GM12878 (cell line): ENCODE measurements around the gene CEP170B. TPM values are rescaled to one million over a fixed set of nuclear protein-coding genes. Genes with fewer than 3 reads are reported as not detected.

ENCODE experiments used
- ATAC-seq: fragments of 200-7000 bp; cut with Tn5 transposase; 3 replicates; pipeline ENCODE4 v1.9.1; 2020; ENCODE audit warnings: mild to moderate bottlenecking, moderate library complexity
- BruUV-seq: library from RNA; stranded (reverse); fragments of 400-500 nt; replicated peaks from 2 replicates; lab custom pipeline; 2021; lab: Mats Ljungman, UMichigan
- CTCF ChIA-PET: fragments of 300-600 bp; sonication (Branson Sonifier 250); formaldehyde crosslinking; extraction: SDS; loops from one replicate; lab custom pipeline; 2021; ENCODE audit warnings: inconsistent platforms; lab: Yijun Ruan, JAX
- POLR2A ChIA-PET: fragments of 350-600 bp; formaldehyde crosslinking; extraction: SDS; loops from one replicate; lab custom pipeline; 2021; ENCODE audit warnings: inconsistent platforms; lab: Charles Lee
- RAD21 ChIA-PET: fragments of 300-600 bp; sonication (Branson Sonifier 250); formaldehyde crosslinking; loops from one replicate; lab custom pipeline; 2023; ENCODE audit warnings: antibody characterized with exemption; ENCODE audit not compliant: unreplicated experiment; lab: Charles Lee
- SMC1A ChIA-PET: fragments of 300-600 bp; sonication (Branson Sonifier 250); formaldehyde crosslinking; loops from one replicate; lab custom pipeline; 2023; ENCODE audit not compliant: unreplicated experiment, uncharacterized antibody; lab: Charles Lee
- DNase-seq: peaks from one replicate; pipeline ENCODE4 v3.0.0-alpha.2; 2011; ENCODE audit warnings: low read depth, low spot score
- FAIRE-seq: peaks from 3 replicates; lab custom pipeline; 2011; peaks lifted over from hg19 to GRCh38; lab: Jason Lieb, UNC
- H2AFZ ChIP-seq: 2 replicates; pipeline ENCODE4 v1.6.0; 2011; ENCODE audit warnings: low read depth, low read length, control low read depth; ENCODE audit not compliant: control insufficient read depth
- H3K27ac ChIP-seq: 2 replicates; pipeline ENCODE4 v1.5.1; 2011; ENCODE audit warnings: control low read depth; ENCODE audit not compliant: control insufficient read depth, insufficient read depth
- H3K27me3 ChIP-seq, 2 experiments: replicated peaks in 1 of 2; 2 replicates each; pipeline versions ENCODE4 v1.6.0 to v1.6.1; 2011; ENCODE audit warnings: low read length in 1 of 2; ENCODE audit not compliant: control insufficient read depth in 2 of 2, insufficient read depth in 2 of 2
- H3K36me3 ChIP-seq, 2 experiments: 2 replicates each; pipeline ENCODE4 v1.5.1; 2011; ENCODE audit warnings: low read length in 1 of 2; ENCODE audit not compliant: control insufficient read depth in 2 of 2, insufficient read depth in 2 of 2
- H3K4me1 ChIP-seq: 2 replicates; pipeline ENCODE4 v1.6.1; 2011; ENCODE audit warnings: mild to moderate bottlenecking, low read length, moderate library complexity, mixed read lengths; ENCODE audit not compliant: control insufficient read depth, insufficient read depth
- H3K4me2 ChIP-seq: 2 replicates; pipeline ENCODE4 v1.6.0; 2011; ENCODE audit warnings: control low read depth; ENCODE audit not compliant: control insufficient read depth, insufficient read depth
- H3K4me3 ChIP-seq: fragments of 200-600 bp; sonication (generic); 2 replicates; pipeline ENCODE4 v1.5.1; 2016
- H3K79me2 ChIP-seq: 2 replicates; pipeline ENCODE4 v1.6.0; 2011; ENCODE audit warnings: low read length; ENCODE audit not compliant: control insufficient read depth, insufficient read depth
- H3K9ac ChIP-seq: 2 replicates; pipeline ENCODE4 v1.8.0; 2011; ENCODE audit warnings: low read length, control low read depth, mixed read lengths; ENCODE audit not compliant: control insufficient read depth, insufficient read depth
- H3K9me3 ChIP-seq: replicated peaks from 3 replicates; pipeline ENCODE4 v1.5.1; 2011; ENCODE audit warnings: mild to moderate bottlenecking, low read length; ENCODE audit not compliant: control insufficient read depth, insufficient read depth
- H4K20me1 ChIP-seq: 2 replicates; pipeline ENCODE4 v1.6.0; 2011; ENCODE audit not compliant: control insufficient read depth, insufficient read depth
- ESRRA ChIP-seq: IDR thresholded peaks from 2 replicates; pipeline ENCODE4 v1.6.1; 2012; ENCODE audit warnings: mild to moderate bottlenecking, low read length, improper control_type of control experiment
- GATAD2B ChIP-seq: fragments of 450-650 bp; conservative IDR thresholded peaks from 2 replicates; pipeline ENCODE4 v1.6.1; 2017; ENCODE audit warnings: low read depth, mild to moderate bottlenecking, moderate library complexity
- HDAC6 ChIP-seq: fragments of 200-600 bp; sonication (generic); IDR thresholded peaks from one replicate; pipeline ENCODE4 v1.8.0; 2017; ENCODE audit warnings: antibody characterized with exemption; ENCODE audit not compliant: unreplicated experiment
- IRF4 ChIP-seq: IDR thresholded peaks from 2 replicates; pipeline ENCODE4 v1.6.1; 2011; ENCODE audit warnings: low read depth, low read length
- JUNB ChIP-seq: IDR thresholded peaks from 2 replicates; pipeline ENCODE4 v1.6.1; 2016; ENCODE audit warnings: antibody characterized with exemption, mild to moderate bottlenecking
- MXI1 ChIP-seq: fragments of 150-350 bp; IDR thresholded peaks from 2 replicates; pipeline ENCODE4 v1.6.1; 2011; ENCODE audit warnings: low read depth, mild to moderate bottlenecking, inconsistent platforms, low read length, improper control_type of control experiment
- SUPT20H ChIP-seq: IDR thresholded peaks from 2 replicates; pipeline ENCODE4 v1.6.1; 2011; ENCODE audit warnings: low read depth, mild to moderate bottlenecking, low read length, moderate library complexity, borderline replicate concordance; ENCODE audit not compliant: control insufficient read depth
- ZBTB11 ChIP-seq: fragments of 450-650 bp; formaldehyde crosslinking; IDR thresholded peaks from 2 replicates; pipeline ENCODE4 v1.5.0; 2022; ENCODE audit warnings: mild to moderate bottlenecking, missing genetic modification characterization
- ZBTB4 ChIP-seq: fragments of 450-650 bp; formaldehyde crosslinking; IDR thresholded peaks from 2 replicates; pipeline ENCODE4 v1.4.0; 2022; ENCODE audit warnings: mild to moderate bottlenecking, moderate library complexity
- ZNF217 ChIP-seq: fragments of 450-650 bp; IDR thresholded peaks from 2 replicates; pipeline ENCODE4 v1.6.1; 2017; ENCODE audit warnings: antibody characterized with exemption, mild to moderate bottlenecking
- ZNF687 ChIP-seq: fragments of 450-650 bp; IDR thresholded peaks from 2 replicates; pipeline ENCODE4 v1.6.1; 2017; ENCODE audit warnings: mild to moderate bottlenecking, moderate library complexity
- ZZZ3 ChIP-seq: IDR thresholded peaks from 2 replicates; pipeline ENCODE4 v1.6.1; 2011; ENCODE audit warnings: low read depth; ENCODE audit not compliant: control insufficient read depth, insufficient read length
- WGBS: methylation state at CpG from one replicate; pipeline ENCODE4 v1.1.6; 2016; ENCODE audit warnings: low lambda C conversion rate; ENCODE audit not compliant: insufficient replicate concordance, insufficient coverage; ENCODE audit errors: missing lambda C conversion rate; 5-methylcytosine and 5-hydroxymethylcytosine counted together
- in situ Hi-C: fragments of 300-500 bp; cut with MboI; formaldehyde crosslinking; loops from 9 replicates; pipeline ENCODE4 v1.14.3; 2018; ENCODE audit warnings: mixed read lengths
- intact Hi-C: fragments of 100-400 bp; cut with micrococcal nuclease; formaldehyde crosslinking; loops from one replicate; pipeline ENCODE4 v1.14.2; 2022; ENCODE audit not compliant: unreplicated experiment
- polyA plus RNA-seq, 11 experiments: library from polyadenylated mRNA; depleted of rRNA in 4 of 11; unstranded in 6 of 11; stranded (reverse) in 5 of 11; fragments of >200 nt; fragmentation: Nextera tagmentation in 4 of 11; fragmentation: Illumina TruSeq in 1 of 11; extraction: Ambion mirVana in 4 of 11; extraction: Trizol in 1 of 11; gene quantifications; 1 replicate in 1 of 11; 2 replicates in 10 of 11; pipeline versions ENCODE4 v1.2.1 to v1.2.3, GENCODE V29; 2011 to 2016; ENCODE audit warnings: inconsistent platforms in 2 of 11, missing spikeins in 2 of 11, low read depth in 1 of 11
- total RNA-seq, 4 experiments: library from RNA; depleted of rRNA in 3 of 4; stranded (reverse); fragments of >200 nt in 3 of 4; fragmentation: Illumina TruSeq in 1 of 4; extraction: Trizol in 1 of 4; gene quantifications; 2 replicates each; pipeline versions ENCODE4 v1.2.1 to v1.2.3, GENCODE V29; 2013 to 2021

Gene CEP170B
- total and polyA plus RNA-seq, 10 of the 15 experiments (the other 5 are each of a cell fraction or from before 2014, with no cell fraction given), result 0.01 to 0.44 (median 0.05) TPM; not detected in 4

GRCh38 chr14:104875811-104876210, 10.7 kb downstream of the CEP170B start:
- ATAC-seq, result no peak
- Histone ChIP-seq H4K20me1 (no peaks in the 10 kb centered on the region; the same call in 1 of the 2 replicates), H3K4me3 (no peak overlapping the region), H3K4me1 (no peaks in the 10 kb centered on the region), H3K27ac (no peak overlapping the region), H3K79me2 (no peaks in the 10 kb centered on the region), H3K9ac (no peak overlapping the region), H3K27me3 (no peaks in the 10 kb centered on the region), H3K9me3 (no peaks in the 10 kb centered on the region), H2AFZ (no peak overlapping the region), H3K36me3 (no peaks in the 10 kb centered on the region), H3K4me2 (no peak overlapping the region)
- BruUV-seq, result no TSS peak
- WGBS, result 89% methylated on average over 8 of the region's 8 CpGs
- in situ Hi-C loops (no loop called here), intact Hi-C loops (no loop called here)
- CTCF ChIA-PET, result no interaction called here
- POLR2A ChIA-PET, result no interaction called here
- RAD21 ChIA-PET, result no interaction called here
- DNase-seq, result no peak
- SMC1A ChIA-PET, result no interaction called here
- no peak for FAIRE-seq
- no peak for TF ChIP-seq IRF4
- no peak for TF ChIP-seq ZNF687
- no peak for TF ChIP-seq MXI1
- TF ChIP-seq ZNF217, result no peak
- TF ChIP-seq ZBTB11 (CRISPR knock-in tag), result no peak
- no peak for TF ChIP-seq JUNB
- no peak for TF ChIP-seq ZBTB4 (CRISPR knock-in tag)
- no peak for TF ChIP-seq SUPT20H
- no peak for TF ChIP-seq ZZZ3
- no peak for TF ChIP-seq GATAD2B
- TF ChIP-seq ESRRA, result no peak
- TF ChIP-seq HDAC6, result no peak
